ENCODE results near the gene PDIA4. TPM values are rescaled to one million over a fixed set of nuclear protein-coding genes. Genes with fewer than 3 reads are reported as not detected.

PDIA4 gene
- polyA plus RNA-seq, 2 of the 4 experiments (the other 2 are of a cell fraction), result 175 to 214 TPM

- TF ChIP-seq ESRRA (IDR thresholded peaks at IDR 0.05; ENCODE audit: borderline replicate concordance, low read length), result no peak
Measured at GRCh38 chr7:148993193-148993592, 35.1 kb downstream of the PDIA4 start (continued).

GRCh38 chr7:148991536-148991935 is 36.8 kb downstream of the PDIA4 start:
- no peak for ATAC-seq
- ChIA-PET POLR2A (no interaction called here), CTCF (interaction anchor here (0.6 to 1.9 kb wide), 3 partner anchors 10 to 1377 kb away, joined by 4 to 10 read pairs (median 4); no protein-coding TSS in a partner anchor)
- TF ChIP-seq HDAC2 (IDR thresholded peaks at IDR 0.05) (no peak), MYC (IDR thresholded peaks at IDR 0.05; ENCODE audit: borderline replicate concordance, low read length) (no peak)
- WGBS (ENCODE audit: missing lambda C conversion rate), result 37% methylated on average over 1 of the region's 1 CpG
- no peak for FAIRE-seq
- Histone ChIP-seq H3K27ac (no peak overlapping the region), H3K4me2 (no peak overlapping the region), H3K9me3 (no peaks in the 10 kb centered on the region), H3K4me3 (no peak overlapping the region), H3K4me1 (peaks cover 9% of the 10 kb centered on the region)
- no peak for DNase-seq (ENCODE audit: low read depth in 1 of 2, low spot score in 1 of 2)

GRCh38 chr7:148987751-148988512 is 40.4 kb downstream of the PDIA4 start:
- FAIRE-seq, result no peak
- Histone ChIP-seq H3K4me1 (peaks cover 16% of the 10 kb centered on the region), H3K9me3 (no peaks in the 10 kb centered on the region), H3K27ac (peak overlapping the region; percentile 61 to 76), H3K4me2 (peak overlapping the region; percentile 90), H3K4me3 (peak overlapping the region; percentile 59)
- ChIA-PET POLR2A (interaction anchor here (1.6 kb wide), 1 partner anchor 41 kb away, joined by 3 read pairs; the partner anchor contains the start of gene PDIA4), CTCF (interaction anchor here (0.8 to 3.3 kb wide), 8 partner anchors 13 to 132 kb away, joined by 3 to 30 read pairs (median 4); no protein-coding TSS in a partner anchor)
- ATAC-seq, result peak; percentile 23 to 36
- TF ChIP-seq RAD21 (conservative IDR thresholded peaks at IDR 0.05 in 1 of 2, IDR thresholded peaks at IDR 0.05 in 1 of 2) (no peak), CHD2 (IDR thresholded peaks at IDR 0.05; ENCODE audit: low read length, partially characterized antibody) (no peak), POLR2A (IDR thresholded peaks at IDR 0.05; ENCODE audit: low read length) (no peak), PHF8 (IDR thresholded peaks at IDR 0.05; ENCODE audit: borderline replicate concordance, low read depth) (0 out of 2 replicates have a peak, but pooled peaks have one; percentile 6), TP53 (CRISPR knock-in tag; IDR thresholded peaks at IDR 0.05) (no peak), KDM5A (IDR thresholded peaks at IDR 0.05) (no peak), CHD4 (IDR thresholded peaks at IDR 0.05; ENCODE audit: borderline replicate concordance) (no peak), E2F6 (IDR thresholded peaks at IDR 0.05; ENCODE audit: borderline replicate concordance, low read depth) (0 out of 2 replicates have a peak, but pooled peaks have one; percentile 35), GATA3 (IDR thresholded peaks at IDR 0.05; ENCODE audit: borderline replicate concordance) (no peak), EHMT2 (IDR thresholded peaks at IDR 0.05; ENCODE audit: low read depth) (no peak)
- peak in 1 of 2 experiments; percentile 33 for DNase-seq (ENCODE audit: low read depth in 1 of 2, low spot score in 1 of 2)
- WGBS (ENCODE audit: missing lambda C conversion rate), result 1% methylated on average over 9 of the region's 9 CpGs

- ATAC-seq (peak; percentile 72 to 86), FAIRE-seq (peak; percentile 68), DNase-seq (ENCODE audit: low read depth in 1 of 2, low spot score in 1 of 2) (peak; percentile 89 to 94)
- peak overlapping the region; percentile 59 for H3K4me3 ChIP-seq
- ChIA-PET POLR2A (interaction anchor here (1.6 kb wide), 1 partner anchor 42 kb away, joined by 3 read pairs; the partner anchor contains the start of gene PDIA4), CTCF (interaction anchor here (0.8 to 4.7 kb wide), 7 partner anchors 14 to 85 kb away, joined by 3 to 36 read pairs (median 6); no protein-coding TSS in a partner anchor)
- peaks cover 16% of the 10 kb centered on the region for H3K4me1 ChIP-seq
- H3K9me3 ChIP-seq, result no peaks in the 10 kb centered on the region
- peak overlapping the region; percentile 61 to 76 for H3K27ac ChIP-seq
- WGBS (ENCODE audit: missing lambda C conversion rate), result under 1% methylated on average over 16 of the region's 17 CpGs
- H3K4me2 ChIP-seq, result peak overlapping the region; percentile 90
- TF ChIP-seq NPAS2 (CRISPR knock-in tag; IDR thresholded peaks at IDR 0.05; ENCODE audit: borderline replicate concordance) (no peak), PBX3 (IDR thresholded peaks at IDR 0.05) (no peak), E2F6 (IDR thresholded peaks at IDR 0.05; ENCODE audit: borderline replicate concordance, low read depth) (no peak), BCL3 (IDR thresholded peaks at IDR 0.05) (0 out of 3 replicates have a peak, but pooled peaks have one; percentile 25), KDM5A (IDR thresholded peaks at IDR 0.05) (no peak), USF2 (IDR thresholded peaks at IDR 0.05) (no peak), CEBPB (IDR thresholded peaks at IDR 0.05) (peak; percentile 33 to 48; a peak in 2 of 4 replicates), FOXS1 (CRISPR knock-in tag; IDR thresholded peaks at IDR 0.05) (no peak), FOSL2 (IDR thresholded peaks at IDR 0.05) (no peak), FOSL2 (CRISPR knock-in tag; IDR thresholded peaks at IDR 0.05) (no peak), NR3C1 (IDR thresholded peaks at IDR 0.05) (no peak), CHD2 (IDR thresholded peaks at IDR 0.05; ENCODE audit: low read length, partially characterized antibody) (no peak), ATOH8 (CRISPR knock-in tag; IDR thresholded peaks at IDR 0.05; ENCODE audit: low read depth) (no peak)
Measured at GRCh38 chr7:148987010-148987750, 41.1 kb downstream of the PDIA4 start.

All from A549 (cell line).